Nephron (organoid): Measurements from ENCODE around the gene LIMCH1.
A peak's percentile ranks its signal among the peaks of the same experiment; 100 is the strongest.

ENCODE experiments used
- H3K27ac Mint-ChIP-seq, 3 experiments: 2 replicates each; pipeline ENCODE4 v1.8.0; 2020; ENCODE audit warnings: mixed read lengths in 3 of 3, mild to moderate bottlenecking in 2 of 3, moderate library complexity in 1 of 3
- H3K27me3 Mint-ChIP-seq: 2 replicates; pipeline ENCODE4 v1.8.0; 2021; ENCODE audit warnings: low read depth, mild to moderate bottlenecking, moderate library complexity, mixed read lengths
- H3K36me3 Mint-ChIP-seq: 2 replicates; pipeline ENCODE4 v1.8.0; 2020; ENCODE audit warnings: low read depth, mixed read lengths
- H3K4me1 Mint-ChIP-seq: 2 replicates; pipeline ENCODE4 v1.8.0; 2020; ENCODE audit warnings: mixed read lengths
- H3K4me3 Mint-ChIP-seq, 3 experiments: 2 replicates each; pipeline ENCODE4 v1.8.0; 2020; ENCODE audit warnings: mild to moderate bottlenecking in 3 of 3, mixed read lengths in 3 of 3, moderate library complexity in 2 of 3
- H3K9me3 Mint-ChIP-seq: 2 replicates; pipeline ENCODE4 v1.8.0; 2020; ENCODE audit warnings: mixed read lengths
- CTCF ChIP-seq, 3 experiments: fragments of 200-600 bp; sonication (generic); IDR thresholded peaks; one replicate each; pipeline ENCODE4 v1.5.0; 2021; ENCODE audit warnings: antibody characterized with exemption in 3 of 3; ENCODE audit not compliant: unreplicated experiment in 3 of 3

The LIMCH1 gene

GRCh38 chr4:41652971-41653370, 115.0 kb downstream of the LIMCH1 start:
- Mint-ChIP-seq H3K4me1 (peaks cover 23% of the 10 kb centered on the region), H3K4me3 (no peak overlapping the region), H3K36me3 (peaks cover 53% of the 10 kb centered on the region), H3K27me3 (peaks cover 3% of the 10 kb centered on the region), H3K27ac (peak overlapping the region; percentile 49 to 93 (median 78)), H3K9me3 (no peaks in the 10 kb centered on the region)
- no peak for TF ChIP-seq CTCF (IDR thresholded peaks at IDR 0.05; ENCODE audit: unreplicated experiment in 3 of 3)

- H3K27me3 Mint-ChIP-seq, result peaks cover 3% of the 10 kb centered on the region
- no peak for TF ChIP-seq CTCF (IDR thresholded peaks at IDR 0.05; ENCODE audit: unreplicated experiment in 3 of 3)
- H3K36me3 Mint-ChIP-seq, result peaks cover 47% of the 10 kb centered on the region
- peaks cover 23% of the 10 kb centered on the region for H3K4me1 Mint-ChIP-seq
- no peak overlapping the region for H3K4me3 Mint-ChIP-seq
- peak overlapping the region; percentile 49 to 93 (median 78) for H3K27ac Mint-ChIP-seq
- H3K9me3 Mint-ChIP-seq, result no peaks in the 10 kb centered on the region
These were observed 115.6 kb downstream of the LIMCH1 start for GRCh38 chr4:41653523-41653922.

GRCh38 chr4:41655177-41655576, 117.2 kb downstream of the LIMCH1 start:
- no peak overlapping the region for H3K27ac Mint-ChIP-seq
- no peak for TF ChIP-seq CTCF (IDR thresholded peaks at IDR 0.05; ENCODE audit: unreplicated experiment in 3 of 3)
- H3K4me1 Mint-ChIP-seq, result peaks cover 23% of the 10 kb centered on the region
- peaks cover 43% of the 10 kb centered on the region for H3K36me3 Mint-ChIP-seq
- no peak overlapping the region for H3K4me3 Mint-ChIP-seq
- peaks cover 3% of the 10 kb centered on the region for H3K27me3 Mint-ChIP-seq
- H3K9me3 Mint-ChIP-seq, result no peaks in the 10 kb centered on the region

- Mint-ChIP-seq H3K4me3 (no peak overlapping the region), H3K9me3 (no peaks in the 10 kb centered on the region), H3K27ac (peak overlapping the region; percentile 0 to 39 (median 6)), H3K36me3 (peaks cover 39% of the 10 kb centered on the region), H3K27me3 (peaks cover 2% of the 10 kb centered on the region), H3K4me1 (peaks cover 23% of the 10 kb centered on the region)
- TF ChIP-seq CTCF (IDR thresholded peaks at IDR 0.05; ENCODE audit: unreplicated experiment in 3 of 3), result no peak
These were observed 118.1 kb downstream of the LIMCH1 start for GRCh38 chr4:41656106-41656505.

GRCh38 chr4:41656572-41657520, 118.9 kb downstream of the LIMCH1 start:
- Mint-ChIP-seq H3K27ac (peak overlapping the region; percentile 30 to 67 (median 33)), H3K27me3 (no peaks in the 10 kb centered on the region), H3K4me1 (peaks cover 23% of the 10 kb centered on the region), H3K9me3 (no peaks in the 10 kb centered on the region), H3K36me3 (peaks cover 32% of the 10 kb centered on the region), H3K4me3 (no peak overlapping the region)
- no peak for TF ChIP-seq CTCF (IDR thresholded peaks at IDR 0.05; ENCODE audit: unreplicated experiment in 3 of 3)
